Keratinocyte (primary cell): Measurements from ENCODE around the gene TMPRSS11E.
"Not testable (repeated sequence)": the region's sequence is repeated elsewhere in the genome, so short reads cannot be mapped to it uniquely, and the experiment has no call there.

ENCODE experiments used
- CTCF ChIP-seq, 3 experiments: IDR thresholded peaks in 1 of 3; conservative IDR thresholded peaks in 1 of 3; optimal IDR thresholded peaks in 1 of 3; 2 replicates in 2 of 3; 3 replicates in 1 of 3; pipeline versions ENCODE3 to v1.5.1; 2011; ENCODE audit warnings: low read length in 3 of 3, mild to moderate bottlenecking in 3 of 3, moderate library complexity in 2 of 3, control low read depth in 1 of 3, inconsistent platforms in 1 of 3; ENCODE audit not compliant: insufficient read depth in 2 of 3; ENCODE audit errors: extremely low read depth in 1 of 3
- EZH2 ChIP-seq: IDR thresholded peaks from one replicate; pipeline ENCODE4 v1.6.1; 2012; ENCODE audit warnings: inconsistent platforms, mild to moderate bottlenecking, low read length, moderate library complexity

- not testable (repeated sequence) for TF ChIP-seq CTCF (optimal IDR thresholded peaks at IDR 0.05 in 1 of 3, IDR thresholded peaks at IDR 0.05 in 1 of 3, conservative IDR thresholded peaks at IDR 0.05 in 1 of 3; ENCODE audit: extremely low read depth in 1 of 3, insufficient read depth in 2 of 3, low read length in 3 of 3); EZH2
Observed at GRCh38 chr4:68522232-68522631, 75.0 kb downstream of the TMPRSS11E start.
